Thoracic aorta (tissue), 2 donors: ENCODE measurements around the gene LIN28B. TPM values are rescaled to one million over a fixed set of nuclear protein-coding genes. Genes with fewer than 3 reads are reported as not detected.

Source experiments
- ATAC-seq: fragments of 150-250 bp; one replicate; pipeline ENCODE4 v1.8.0; 2017; ENCODE audit warnings: low read depth; ENCODE audit not compliant: insufficient number of reproducible peaks, low FRiP score
- DNase-seq: peaks from one replicate; pipeline ENCODE4 v3.0.0-alpha.2; 2020; ENCODE audit warnings: low spot score
- H3K27ac ChIP-seq, 2 donors: fragments of 200-600 bp; sonication (generic); 1 replicate in 1 of 2; 2 replicates in 1 of 2; pipeline ENCODE4 v1.5.1; 2016; ENCODE audit warnings: mild to moderate bottlenecking in 2 of 2, moderate library complexity in 2 of 2
- H3K27me3 ChIP-seq: fragments of 200-600 bp; sonication (generic); replicated peaks from 2 replicates; pipeline ENCODE4 v1.6.0; 2016; ENCODE audit warnings: mild to moderate bottlenecking; ENCODE audit not compliant: insufficient read depth
- H3K36me3 ChIP-seq: fragments of 200-600 bp; sonication (generic); one replicate; pipeline ENCODE4 v1.5.1; 2016
- H3K4me1 ChIP-seq, 2 donors: fragments of 200-600 bp; sonication (generic); 1 replicate in 1 of 2; 2 replicates in 1 of 2; pipeline versions ENCODE4 v1.5.1 to v1.6.0; 2016; ENCODE audit warnings: low read depth in 2 of 2, mild to moderate bottlenecking in 1 of 2; ENCODE audit not compliant: control insufficient read depth in 1 of 2
- H3K4me3 ChIP-seq: fragments of 200-600 bp; sonication (generic); 2 replicates; pipeline ENCODE4 v1.5.1; 2016; ENCODE audit warnings: mild to moderate bottlenecking
- H3K9me3 ChIP-seq: fragments of 200-600 bp; sonication (generic); 2 replicates; pipeline ENCODE4 v1.5.1; 2016
- total RNA-seq, 2 donors: library from RNA; depleted of rRNA; stranded (reverse); fragments of >200 nt; gene quantifications; one replicate each; pipeline versions ENCODE4 v1.1.0 to v1.2.3, GENCODE V29; 2016
- TF ChIP-seq, protein P1 (sequence below): fragments of 200-600 bp; sonication (generic); IDR thresholded peaks from one replicate; pipeline ENCODE4 v1.5.1; 2019; ENCODE audit warnings: antibody characterized with exemption

LIN28B gene
- total RNA-seq, 2 donors from 2014 or later, result not detected

- Histone ChIP-seq H3K4me1 (no peaks in the 10 kb centered on the region), H3K9me3 (no peaks in the 10 kb centered on the region), H3K27me3 (no peaks in the 10 kb centered on the region), H3K27ac (no peak overlapping the region), H3K4me3 (no peak overlapping the region), H3K36me3 (no peaks in the 10 kb centered on the region)
- no peak for DNase-seq
- TF ChIP-seq, protein P1, sequence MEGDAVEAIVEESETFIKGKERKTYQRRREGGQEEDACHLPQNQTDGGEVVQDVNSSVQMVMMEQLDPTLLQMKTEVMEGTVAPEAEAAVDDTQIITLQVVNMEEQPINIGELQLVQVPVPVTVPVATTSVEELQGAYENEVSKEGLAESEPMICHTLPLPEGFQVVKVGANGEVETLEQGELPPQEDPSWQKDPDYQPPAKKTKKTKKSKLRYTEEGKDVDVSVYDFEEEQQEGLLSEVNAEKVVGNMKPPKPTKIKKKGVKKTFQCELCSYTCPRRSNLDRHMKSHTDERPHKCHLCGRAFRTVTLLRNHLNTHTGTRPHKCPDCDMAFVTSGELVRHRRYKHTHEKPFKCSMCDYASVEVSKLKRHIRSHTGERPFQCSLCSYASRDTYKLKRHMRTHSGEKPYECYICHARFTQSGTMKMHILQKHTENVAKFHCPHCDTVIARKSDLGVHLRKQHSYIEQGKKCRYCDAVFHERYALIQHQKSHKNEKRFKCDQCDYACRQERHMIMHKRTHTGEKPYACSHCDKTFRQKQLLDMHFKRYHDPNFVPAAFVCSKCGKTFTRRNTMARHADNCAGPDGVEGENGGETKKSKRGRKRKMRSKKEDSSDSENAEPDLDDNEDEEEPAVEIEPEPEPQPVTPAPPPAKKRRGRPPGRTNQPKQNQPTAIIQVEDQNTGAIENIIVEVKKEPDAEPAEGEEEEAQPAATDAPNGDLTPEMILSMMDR, result no peak
- ATAC-seq, result no peak
Measured at GRCh38 chr6:105056646-105057045, 99.7 kb downstream of the LIN28B start.

DNA sequence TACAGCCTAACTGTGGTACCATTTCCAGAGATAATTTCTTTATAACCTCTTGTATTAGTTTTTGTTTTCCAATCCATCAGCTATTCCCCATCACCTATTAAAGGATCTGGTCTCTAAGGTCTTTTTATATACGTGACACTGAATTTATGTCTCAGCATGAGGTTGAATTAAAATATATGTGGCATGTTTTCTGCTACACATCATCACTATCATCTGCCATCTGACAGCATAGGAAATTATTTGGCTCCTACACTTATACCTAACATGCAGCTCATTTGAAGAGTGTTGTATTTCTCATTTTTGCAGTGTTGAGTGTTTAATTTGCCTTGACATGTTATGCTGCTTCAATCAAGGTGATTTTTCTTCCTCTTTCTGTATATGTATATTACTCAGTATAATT, 100.3 kb downstream of the LIN28B start:
- H3K9me3 ChIP-seq, result no peaks in the 10 kb centered on the region
- no peak for DNase-seq
- TF ChIP-seq, protein P1, result no peak
- H3K27ac ChIP-seq, result no peak overlapping the region
- H3K36me3 ChIP-seq, result no peaks in the 10 kb centered on the region
- H3K27me3 ChIP-seq, result no peaks in the 10 kb centered on the region
- H3K4me1 ChIP-seq, result no peaks in the 10 kb centered on the region
- ATAC-seq, result no peak
- no peak overlapping the region for H3K4me3 ChIP-seq

DNA sequence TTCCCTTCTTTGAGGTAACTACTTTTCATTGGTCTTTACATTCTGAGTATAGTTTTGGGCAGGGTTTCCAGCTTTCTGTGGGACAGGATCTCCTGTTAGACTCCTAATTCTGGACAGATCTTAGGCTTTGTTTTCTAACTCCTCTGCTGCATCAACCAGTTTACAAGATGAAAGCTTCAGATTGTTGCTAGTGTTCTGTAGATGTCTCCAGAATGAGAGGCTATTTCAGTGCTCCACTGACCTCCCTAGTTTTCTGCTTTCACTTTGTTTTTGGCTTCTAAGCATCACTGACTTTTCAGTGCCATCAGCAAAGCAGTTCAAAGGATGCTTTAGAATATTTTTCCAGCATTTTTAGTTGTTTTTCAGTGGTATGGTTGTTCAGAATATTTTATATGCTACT, 101.4 kb downstream of the LIN28B start:
- Histone ChIP-seq H3K27ac (no peak overlapping the region), H3K36me3 (no peaks in the 10 kb centered on the region), H3K4me3 (no peak overlapping the region), H3K9me3 (no peaks in the 10 kb centered on the region), H3K27me3 (no peaks in the 10 kb centered on the region), H3K4me1 (no peaks in the 10 kb centered on the region)
- no peak for DNase-seq
- TF ChIP-seq, protein P1, result no peak
- no peak for ATAC-seq

- Histone ChIP-seq H3K9me3 (no peaks in the 10 kb centered on the region), H3K36me3 (no peaks in the 10 kb centered on the region), H3K27me3 (no peaks in the 10 kb centered on the region), H3K4me3 (no peak overlapping the region), H3K27ac (no peak overlapping the region), H3K4me1 (no peaks in the 10 kb centered on the region)
- ATAC-seq (no peak), DNase-seq (no peak)
- TF ChIP-seq, protein P1, result no peak
Measured at GRCh38 chr6:105058846-105059245, 101.9 kb downstream of the LIN28B start.

GRCh38 chr6:105066233-105066632, 109.3 kb downstream of the LIN28B start:
- Histone ChIP-seq H3K36me3 (no peaks in the 10 kb centered on the region), H3K4me1 (no peaks in the 10 kb centered on the region), H3K9me3 (no peaks in the 10 kb centered on the region), H3K27ac (no peak overlapping the region), H3K27me3 (no peaks in the 10 kb centered on the region), H3K4me3 (no peak overlapping the region)
- ATAC-seq (no peak), DNase-seq (no peak)
- TF ChIP-seq, protein P1, result no peak
